T-helper 22 cell (primary cell): ENCODE measurements around the gene ZNF559.
"Not testable (repeated sequence)": the region's sequence is repeated elsewhere in the genome, so short reads cannot be mapped to it uniquely, and the experiment has no call there.

Experiments
- DNase-seq: peaks from one replicate; pipeline ENCODE4 v3.0.0-alpha.2; 2020; ENCODE audit warnings: low read depth

ZNF559 gene

GRCh38 chr19:9323919-9324583 lies at the start of gene ZNF559:
TSS of gene ZNF559 (plus strand) at chr19:9324179. CDS start at chr19:9338550, 14,371 bp downstream.
- DNase-seq: peak; percentile 88

- not testable (repeated sequence) for DNase-seq
These were observed 40.5 kb upstream of the ZNF559 start for GRCh38 chr19:9283485-9283884.

- DNase-seq: no peak
These were observed 34.6 kb upstream of the ZNF559 start for GRCh38 chr19:9289231-9289884.

GRCh38 chr19:9295411-9295849 lies 28.5 kb upstream of the ZNF559 start:
- no peak for DNase-seq

- no peak for DNase-seq
These were observed 27.6 kb upstream of the ZNF559 start for GRCh38 chr19:9296336-9296735.

GRCh38 chr19:9306443-9306842 lies 17.5 kb upstream of the ZNF559 start:
- no peak for DNase-seq

GRCh38 chr19:9308091-9308770 lies 15.7 kb upstream of the ZNF559 start:
- DNase-seq: no peak

GRCh38 chr19:9309139-9309973 lies 14.6 kb upstream of the ZNF559 start, which contains the start of gene ZNF699:
TSS of gene ZNF699 (minus strand) at chr19:9309838. CDS start at chr19:9305119, 4,719 bp downstream.
- peak; percentile 97 for DNase-seq

- DNase-seq: no peak
These were observed 14.0 kb upstream of the ZNF559 start for GRCh38 chr19:9309974-9310446.

- no peak for DNase-seq
These were observed 10.2 kb upstream of the ZNF559 start for GRCh38 chr19:9313756-9314155.

GRCh38 chr19:9321338-9321737 lies 2.6 kb upstream of the ZNF559 start:
- DNase-seq: no peak

- not testable (repeated sequence) for DNase-seq
These were observed 2.2 kb upstream of the ZNF559 start for GRCh38 chr19:9321756-9322155.

- not testable (repeated sequence) for DNase-seq
These were observed 1.8 kb upstream of the ZNF559 start for GRCh38 chr19:9322201-9322600.

- no peak for DNase-seq
These were observed 441 bp upstream of the ZNF559 start for GRCh38 chr19:9323557-9323918.

GRCh38 chr19:9324584-9324962 lies 594 bp downstream of the ZNF559 start:
- no peak for DNase-seq

GRCh38 chr19:9329999-9330398 lies 6.0 kb downstream of the ZNF559 start:
- DNase-seq: no peak

GRCh38 chr19:9342610-9343304 lies 18.8 kb downstream of the ZNF559 start:
- no peak for DNase-seq

- DNase-seq: no peak
These were observed 21.0 kb downstream of the ZNF559 start for GRCh38 chr19:9345005-9345404.

- no peak for DNase-seq
These were observed 24.3 kb downstream of the ZNF559 start for GRCh38 chr19:9348253-9348652.

GRCh38 chr19:9348671-9349070 lies 24.7 kb downstream of the ZNF559 start:
- no peak for DNase-seq

GRCh38 chr19:9352505-9352904 lies 28.5 kb downstream of the ZNF559 start:
- DNase-seq: no peak
